Esophagus muscularis mucosa (tissue), 4 donors: ENCODE data around the gene DCAF11.

Source experiments
- CTCF ChIP-seq, 3 experiments: fragments of 200-600 bp in 2 of 3; fragments of 450-650 bp in 1 of 3; sonication (generic) in 2 of 3; IDR thresholded peaks; one replicate each; pipeline ENCODE4 v1.5.1; 2017 to 2019; ENCODE audit warnings: antibody characterized with exemption in 3 of 3, mild to moderate bottlenecking in 2 of 3, moderate library complexity in 1 of 3
- EP300 ChIP-seq: sonication (generic); formaldehyde crosslinking; IDR thresholded peaks from one replicate; pipeline ENCODE4 v1.6.1; 2017; ENCODE audit warnings: antibody characterized with exemption
- POLR2A ChIP-seq: fragments of 450-650 bp; IDR thresholded peaks from one replicate; pipeline ENCODE4 v1.6.1; 2017; ENCODE audit warnings: antibody characterized with exemption, moderate library complexity, mild to moderate bottlenecking, low read depth

- TF ChIP-seq CTCF (IDR thresholded peaks at IDR 0.05) (no peak), POLR2A (no peak), EP300 (no peak)
Observed at GRCh38 chr14:24081739-24082211, 32.8 kb upstream of the DCAF11 start.
